Caco-2 (cell line): ENCODE measurements around the gene CACNA2D2. TPM values are rescaled to one million over a fixed set of nuclear protein-coding genes. Genes with fewer than 3 reads are reported as not detected.

ENCODE experiments used
- BruUV-seq: library from RNA; stranded (reverse); fragments of 400-500 nt; replicated peaks from 2 replicates; lab custom pipeline; 2021; lab: Mats Ljungman, UMichigan
- CTCF ChIA-PET: fragments of 300-600 bp; sonication (Branson Sonifier 250); formaldehyde crosslinking; loops from one replicate; lab custom pipeline; 2022; ENCODE audit warnings: antibody characterized with exemption; lab: Charles Lee
- POLR2A ChIA-PET: fragments of 300-600 bp; sonication (Branson Sonifier 250); formaldehyde crosslinking; loops from one replicate; lab custom pipeline; 2022; ENCODE audit warnings: antibody characterized with exemption; lab: Charles Lee
- DNase-seq, 2 experiments: peaks; one replicate each; pipeline versions ENCODE4 v3.0.0 to v3.0.0-alpha.2; 2020 to 2022
- H3K27me3 ChIP-seq: replicated peaks from 2 replicates; pipeline ENCODE4 v1.6.0; 2011; ENCODE audit warnings: low read length; ENCODE audit not compliant: control insufficient read depth, insufficient read depth
- H3K36me3 ChIP-seq: 2 replicates; pipeline ENCODE4 v1.5.1; 2011; ENCODE audit warnings: low read length; ENCODE audit not compliant: control insufficient read depth, insufficient read depth
- H3K4me1 ChIP-seq: fragments of 250-450 bp; sonication (Bioruptor Pico); 2 replicates; pipeline ENCODE4 v1.5.1; 2020; ENCODE audit warnings: mild to moderate bottlenecking
- H3K4me3 ChIP-seq: 2 replicates; pipeline ENCODE4 v1.5.1; 2011; ENCODE audit warnings: low read depth, mild to moderate bottlenecking, control low read depth, low read length
- H3K9me3 ChIP-seq: fragments of 250-450 bp; sonication (Bioruptor Pico); 2 replicates; pipeline ENCODE4 v1.5.1; 2020; ENCODE audit warnings: mild to moderate bottlenecking, moderate library complexity
- H3K27ac Mint-ChIP-seq: one replicate; pipeline ENCODE4 v1.8.0; 2022; ENCODE audit warnings: mixed read lengths; ENCODE audit not compliant: unreplicated experiment
- H3K27me3 Mint-ChIP-seq: one replicate; pipeline ENCODE4 v1.8.0; 2022; ENCODE audit warnings: mixed read lengths; ENCODE audit not compliant: insufficient read depth, unreplicated experiment
- H3K36me3 Mint-ChIP-seq: one replicate; pipeline ENCODE4 v1.8.0; 2022; ENCODE audit warnings: mild to moderate bottlenecking, mixed read lengths; ENCODE audit not compliant: insufficient read depth, unreplicated experiment
- H3K4me1 Mint-ChIP-seq: one replicate; pipeline ENCODE4 v1.8.0; 2022; ENCODE audit warnings: low read depth, mixed read lengths; ENCODE audit not compliant: unreplicated experiment
- H3K4me3 Mint-ChIP-seq: one replicate; pipeline ENCODE4 v1.8.0; 2022; ENCODE audit warnings: mild to moderate bottlenecking, moderate library complexity, mixed read lengths; ENCODE audit not compliant: unreplicated experiment
- H3K9me3 Mint-ChIP-seq: one replicate; pipeline ENCODE4 v1.8.0; 2022; ENCODE audit warnings: mixed read lengths; ENCODE audit not compliant: unreplicated experiment
- intact Hi-C: fragments of 100-400 bp; cut with micrococcal nuclease; formaldehyde crosslinking; loops from one replicate; pipeline ENCODE4 v1.10.0; 2022; ENCODE audit not compliant: unreplicated experiment
- total RNA-seq: library from RNA; stranded (reverse); gene quantifications from 2 replicates; pipeline ENCODE4 v1.2.3, GENCODE V29; 2022
- TF ChIP-seq, protein P1 (sequence below), 2 experiments: fragments of 200-600 bp in 1 of 2; IDR thresholded peaks; 1 replicate in 1 of 2; 2 replicates in 1 of 2; pipeline versions ENCODE4 v1.5.1 to v1.8.0; 2011 to 2022; ENCODE audit warnings: antibody characterized with exemption in 1 of 2, control low read depth in 1 of 2, inconsistent platforms in 1 of 2, low read depth in 1 of 2, low read length in 1 of 2, mild to moderate bottlenecking in 1 of 2, moderate library complexity in 1 of 2; ENCODE audit not compliant: insufficient read depth in 1 of 2, severe bottlenecking in 1 of 2, unreplicated experiment in 1 of 2

Gene CACNA2D2
- total RNA-seq, 1 experiment from 2014 or later: 0.25 TPM

DNA sequence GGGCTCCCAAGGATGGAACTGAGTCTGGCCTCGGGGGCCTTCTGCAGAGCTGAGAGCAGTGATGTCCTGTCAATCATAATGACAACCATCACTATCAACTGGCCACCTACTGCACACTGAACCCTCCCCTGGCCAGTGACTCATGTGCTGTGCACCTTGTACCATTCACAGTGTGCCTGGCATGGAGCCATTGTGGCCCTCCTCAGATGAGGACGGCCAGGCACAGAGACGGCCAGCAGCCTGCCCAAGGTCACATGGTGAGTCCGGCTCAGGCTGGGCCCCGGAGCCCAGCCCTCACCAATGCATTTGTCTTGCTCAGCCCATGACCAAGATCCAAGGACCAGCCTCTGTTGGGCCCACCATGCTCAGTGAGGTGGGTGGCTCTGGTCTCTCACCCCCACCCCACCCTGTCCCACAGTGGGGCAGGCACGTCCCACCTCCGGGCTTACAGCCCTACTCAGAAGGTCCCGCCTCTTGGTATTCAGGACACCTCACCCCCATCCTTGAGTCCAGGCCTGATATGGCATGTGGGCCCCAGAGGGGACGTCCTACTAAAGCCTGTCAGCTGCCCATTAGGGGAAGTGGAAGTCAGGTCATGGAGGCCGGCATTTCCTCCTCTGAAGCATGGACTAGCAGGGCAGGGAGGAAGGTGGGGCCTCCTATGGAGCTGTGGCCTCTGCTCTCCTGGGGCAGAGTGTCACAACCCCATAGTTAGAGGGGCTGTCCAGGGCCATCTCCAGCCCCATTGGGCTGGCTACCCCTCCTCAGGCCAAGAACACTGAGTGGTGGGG, 108.2 kb downstream of the CACNA2D2 start:
- Histone ChIP-seq H3K9me3 (no peaks in the 10 kb centered on the region), H3K4me1 (no peaks in the 10 kb centered on the region), H3K36me3 (no peaks in the 10 kb centered on the region), H3K4me3 (no peak overlapping the region), H3K27me3 (no peaks in the 10 kb centered on the region)
- ChIA-PET POLR2A (no interaction called here), CTCF (no interaction called here)
- DNase-seq: no peak
- Mint-ChIP-seq H3K27ac (no peak overlapping the region), H3K27me3 (peaks cover 3% of the 10 kb centered on the region), H3K4me3 (no peak overlapping the region), H3K4me1 (no peaks in the 10 kb centered on the region), H3K36me3 (no peaks in the 10 kb centered on the region), H3K9me3 (no peaks in the 10 kb centered on the region)
- intact Hi-C loops: no loop called here
- TF ChIP-seq, protein P1, sequence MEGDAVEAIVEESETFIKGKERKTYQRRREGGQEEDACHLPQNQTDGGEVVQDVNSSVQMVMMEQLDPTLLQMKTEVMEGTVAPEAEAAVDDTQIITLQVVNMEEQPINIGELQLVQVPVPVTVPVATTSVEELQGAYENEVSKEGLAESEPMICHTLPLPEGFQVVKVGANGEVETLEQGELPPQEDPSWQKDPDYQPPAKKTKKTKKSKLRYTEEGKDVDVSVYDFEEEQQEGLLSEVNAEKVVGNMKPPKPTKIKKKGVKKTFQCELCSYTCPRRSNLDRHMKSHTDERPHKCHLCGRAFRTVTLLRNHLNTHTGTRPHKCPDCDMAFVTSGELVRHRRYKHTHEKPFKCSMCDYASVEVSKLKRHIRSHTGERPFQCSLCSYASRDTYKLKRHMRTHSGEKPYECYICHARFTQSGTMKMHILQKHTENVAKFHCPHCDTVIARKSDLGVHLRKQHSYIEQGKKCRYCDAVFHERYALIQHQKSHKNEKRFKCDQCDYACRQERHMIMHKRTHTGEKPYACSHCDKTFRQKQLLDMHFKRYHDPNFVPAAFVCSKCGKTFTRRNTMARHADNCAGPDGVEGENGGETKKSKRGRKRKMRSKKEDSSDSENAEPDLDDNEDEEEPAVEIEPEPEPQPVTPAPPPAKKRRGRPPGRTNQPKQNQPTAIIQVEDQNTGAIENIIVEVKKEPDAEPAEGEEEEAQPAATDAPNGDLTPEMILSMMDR (IDR thresholded peaks at IDR 0.05; ENCODE audit: insufficient read depth in 1 of 2, low read depth in 1 of 2, low read length in 1 of 2, severe bottlenecking in 1 of 2, unreplicated experiment in 1 of 2): no peak
- BruUV-seq: no TSS peak

DNA sequence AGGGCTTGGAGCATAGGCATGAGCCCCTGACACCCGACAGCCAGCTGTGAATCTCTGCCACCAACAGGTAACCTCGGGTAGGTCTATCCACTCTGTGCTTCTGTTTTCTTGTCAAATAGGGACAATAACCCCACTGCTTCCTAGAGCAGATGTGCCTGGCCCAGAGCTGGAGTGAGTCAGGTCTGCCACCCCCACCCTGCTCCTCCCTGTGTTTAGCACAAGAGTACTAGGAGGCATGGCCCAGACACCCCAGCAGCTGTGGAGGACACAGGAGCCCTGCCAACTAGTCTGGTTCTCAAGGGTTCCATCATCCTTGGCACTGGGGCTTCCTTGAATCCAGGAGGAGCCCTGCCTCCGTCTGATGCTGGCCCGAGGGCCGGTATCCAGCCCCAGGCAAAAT, 110.4 kb downstream of the CACNA2D2 start:
- H3K27ac Mint-ChIP-seq: no peak overlapping the region
- no peaks in the 10 kb centered on the region for H3K4me1 ChIP-seq
- DNase-seq: no peak
- no peak overlapping the region for H3K4me3 Mint-ChIP-seq
- intact Hi-C loops: no loop called here
- TF ChIP-seq, protein P1 (IDR thresholded peaks at IDR 0.05; ENCODE audit: insufficient read depth in 1 of 2, low read depth in 1 of 2, low read length in 1 of 2, severe bottlenecking in 1 of 2, unreplicated experiment in 1 of 2): no peak
- H3K4me1 Mint-ChIP-seq: no peaks in the 10 kb centered on the region
- H3K36me3 Mint-ChIP-seq: no peaks in the 10 kb centered on the region
- ChIA-PET POLR2A (no interaction called here), CTCF (no interaction called here)
- no TSS peak for BruUV-seq
- H3K9me3 Mint-ChIP-seq: no peaks in the 10 kb centered on the region
- H3K9me3 ChIP-seq: no peaks in the 10 kb centered on the region
- no peaks in the 10 kb centered on the region for H3K27me3 ChIP-seq
- H3K36me3 ChIP-seq: no peaks in the 10 kb centered on the region
- H3K4me3 ChIP-seq: no peak overlapping the region
- H3K27me3 Mint-ChIP-seq: no peaks in the 10 kb centered on the region

- Mint-ChIP-seq H3K9me3 (no peaks in the 10 kb centered on the region), H3K27me3 (no peaks in the 10 kb centered on the region), H3K4me1 (no peaks in the 10 kb centered on the region), H3K27ac (no peak overlapping the region), H3K36me3 (no peaks in the 10 kb centered on the region), H3K4me3 (no peak overlapping the region)
- H3K4me3 ChIP-seq: no peak overlapping the region
- POLR2A ChIA-PET: no interaction called here
- no TSS peak for BruUV-seq
- TF ChIP-seq, protein P1 (IDR thresholded peaks at IDR 0.05; ENCODE audit: insufficient read depth in 1 of 2, low read depth in 1 of 2, low read length in 1 of 2, severe bottlenecking in 1 of 2, unreplicated experiment in 1 of 2): no peak
- H3K9me3 ChIP-seq: no peaks in the 10 kb centered on the region
- intact Hi-C loops: no loop called here
- CTCF ChIA-PET: no interaction called here
- no peaks in the 10 kb centered on the region for H3K36me3 ChIP-seq
- DNase-seq: no peak
- no peaks in the 10 kb centered on the region for H3K27me3 ChIP-seq
- H3K4me1 ChIP-seq: no peaks in the 10 kb centered on the region
Observed at GRCh38 chr3:50392101-50392715, 111.2 kb downstream of the CACNA2D2 start.
